Ovary (tissue), 3 donors: ENCODE measurements around the gene NAALADL2.

Experiments
- CTCF ChIP-seq, 3 donors: fragments of 450-650 bp in 2 of 3; fragments of 200-600 bp in 1 of 3; IDR thresholded peaks; one replicate each; pipeline versions ENCODE4 v1.5.1 to v1.8.0; 2016 to 2022; ENCODE audit warnings: antibody characterized with exemption in 3 of 3, mild to moderate bottlenecking in 1 of 3
- EP300 ChIP-seq: sonication (generic); formaldehyde crosslinking; IDR thresholded peaks from one replicate; pipeline ENCODE4 v1.6.1; 2017; ENCODE audit warnings: antibody characterized with exemption
- POLR2A ChIP-seq: fragments of 450-650 bp; IDR thresholded peaks from one replicate; pipeline ENCODE4 v1.6.1; 2017; ENCODE audit warnings: antibody characterized with exemption, mild to moderate bottlenecking, moderate library complexity
- donor health status: DM: no; HTN: no; CAD: no.

GRCh38 chr3:175728566-175728965, 869.4 kb downstream of the NAALADL2 start:
- TF ChIP-seq CTCF (IDR thresholded peaks at IDR 0.05) (no peak), POLR2A (no peak), EP300 (no peak)
